GM12878 (cell line): ENCODE data around the gene GMPR2. TPM values are rescaled to one million over a fixed set of nuclear protein-coding genes. Genes with fewer than 3 reads are reported as not detected.
A peak's percentile ranks its signal among the peaks of the same experiment; 100 is the strongest.

ENCODE experiments used
- BCL3 ChIP-seq: IDR thresholded peaks from 2 replicates; pipeline ENCODE4 v1.6.1; 2011; ENCODE audit warnings: borderline replicate concordance, low read depth, mild to moderate bottlenecking, moderate library complexity, low read length; ENCODE audit not compliant: insufficient read depth, poor library complexity, severe bottlenecking
- CREB1 ChIP-seq: IDR thresholded peaks from 2 replicates; pipeline ENCODE4 v1.6.1; 2012; ENCODE audit warnings: low read depth, mild to moderate bottlenecking, inconsistent platforms
- E4F1 ChIP-seq: fragments of 450-650 bp; IDR thresholded peaks from 2 replicates; pipeline ENCODE4 v1.6.1; 2018; ENCODE audit warnings: borderline replicate concordance, mild to moderate bottlenecking; ENCODE audit not compliant: partially characterized antibody
- ETV6 ChIP-seq, 2 experiments: fragments of 450-650 bp in 1 of 2; IDR thresholded peaks in 1 of 2; conservative IDR thresholded peaks in 1 of 2; 2 replicates each; pipeline ENCODE4 v1.6.1; 2014; ENCODE audit warnings: antibody characterized with exemption in 1 of 2, borderline replicate concordance in 1 of 2, low read depth in 1 of 2, mild to moderate bottlenecking in 1 of 2, moderate library complexity in 1 of 2
- HSF1 ChIP-seq: fragments of 150-350 bp; IDR thresholded peaks from 2 replicates; pipeline ENCODE4 v1.6.1; 2014; ENCODE audit warnings: mild to moderate bottlenecking, low read depth, low read length
- IRF5 ChIP-seq: fragments of 450-650 bp; IDR thresholded peaks from 2 replicates; pipeline ENCODE4 v1.6.1; 2017; ENCODE audit warnings: borderline replicate concordance
- MEF2B ChIP-seq: fragments of 450-650 bp; IDR thresholded peaks from 2 replicates; pipeline ENCODE4 v1.6.1; 2018; ENCODE audit warnings: mild to moderate bottlenecking, moderate library complexity; ENCODE audit not compliant: partially characterized antibody, poor library complexity, severe bottlenecking
- MTA2 ChIP-seq: fragments of 450-650 bp; IDR thresholded peaks from 2 replicates; pipeline ENCODE4 v1.6.1; 2016; ENCODE audit warnings: low read depth, mild to moderate bottlenecking, moderate library complexity
- MYC ChIP-seq: IDR thresholded peaks from 2 replicates; pipeline ENCODE4 v1.6.1; 2011; ENCODE audit warnings: mild to moderate bottlenecking, low read length, moderate library complexity, inconsistent platforms; ENCODE audit not compliant: insufficient read depth, insufficient replicate concordance, insufficient read length, severe bottlenecking
- NFXL1 ChIP-seq: fragments of 450-650 bp; IDR thresholded peaks from 2 replicates; pipeline ENCODE4 v1.6.1; 2017; ENCODE audit warnings: antibody characterized with exemption, mild to moderate bottlenecking, borderline replicate concordance
- NR2F1 ChIP-seq: fragments of 450-650 bp; conservative IDR thresholded peaks from 2 replicates; pipeline ENCODE4 v1.6.1; 2017; ENCODE audit warnings: mild to moderate bottlenecking
- RAD21 ChIP-seq: IDR thresholded peaks from 2 replicates; pipeline ENCODE4 v1.6.1; 2011; ENCODE audit warnings: mild to moderate bottlenecking, low read depth, low read length, moderate library complexity; ENCODE audit not compliant: insufficient read depth
- RAD51 ChIP-seq: fragments of 450-650 bp; IDR thresholded peaks from 2 replicates; pipeline ENCODE4 v1.6.1; 2016; ENCODE audit warnings: moderate library complexity, mild to moderate bottlenecking, inconsistent platforms
- RELB ChIP-seq: fragments of 450-650 bp; IDR thresholded peaks from 2 replicates; pipeline ENCODE4 v1.6.1; 2017; ENCODE audit warnings: low read depth, mild to moderate bottlenecking, moderate library complexity
- STAT1 ChIP-seq: fragments of 450-650 bp; conservative IDR thresholded peaks from 2 replicates; pipeline ENCODE4 v1.6.1; 2014; ENCODE audit warnings: antibody characterized with exemption, mild to moderate bottlenecking
- TARDBP ChIP-seq: IDR thresholded peaks from 2 replicates; pipeline ENCODE4 v1.6.1; 2016; ENCODE audit warnings: borderline replicate concordance
- WRNIP1 ChIP-seq: IDR thresholded peaks from 2 replicates; pipeline ENCODE4 v1.6.1; 2011; ENCODE audit warnings: low read depth, low read length, improper control_type of control experiment, borderline replicate concordance
- YBX1 ChIP-seq: fragments of 450-650 bp; IDR thresholded peaks from 2 replicates; pipeline ENCODE4 v1.6.1; 2016; ENCODE audit warnings: antibody characterized with exemption
- ZNF384 ChIP-seq: IDR thresholded peaks from 2 replicates; pipeline ENCODE4 v1.6.1; 2012; ENCODE audit warnings: low read depth, mild to moderate bottlenecking, low read length, improper control_type of control experiment, borderline replicate concordance
- ZZZ3 ChIP-seq: IDR thresholded peaks from 2 replicates; pipeline ENCODE4 v1.6.1; 2011; ENCODE audit warnings: low read depth; ENCODE audit not compliant: control insufficient read depth, insufficient read length
- polyA plus RNA-seq, 11 experiments: library from polyadenylated mRNA; depleted of rRNA in 4 of 11; unstranded in 6 of 11; stranded (reverse) in 5 of 11; fragments of >200 nt; fragmentation: Nextera tagmentation in 4 of 11; fragmentation: Illumina TruSeq in 1 of 11; extraction: Ambion mirVana in 4 of 11; extraction: Trizol in 1 of 11; gene quantifications; 1 replicate in 1 of 11; 2 replicates in 10 of 11; pipeline versions ENCODE4 v1.2.1 to v1.2.3, GENCODE V29; 2011 to 2016; ENCODE audit warnings: inconsistent platforms in 2 of 11, missing spikeins in 2 of 11, low read depth in 1 of 11
- total RNA-seq, 4 experiments: library from RNA; depleted of rRNA in 3 of 4; stranded (reverse); fragments of >200 nt in 3 of 4; fragmentation: Illumina TruSeq in 1 of 4; extraction: Trizol in 1 of 4; gene quantifications; 2 replicates each; pipeline versions ENCODE4 v1.2.1 to v1.2.3, GENCODE V29; 2013 to 2021

Gene GMPR2
- total and polyA plus RNA-seq, 10 of the 15 experiments (the other 5 are each of a cell fraction or from before 2014, with no cell fraction given), result 55.1 to 80.3 (median 61.5) TPM

GRCh38 chr14:24271134-24271833 is 38.6 kb downstream of the GMPR2 start, which contains the start of gene RABGGTA (continued):
- peak; percentile 61; the same call in 1 of the 2 replicates for TF ChIP-seq MTA2
- no peak for TF ChIP-seq RAD51
- TF ChIP-seq BCL3, result peak; percentile 85
- TF ChIP-seq WRNIP1, result peak; percentile 90; the same call in 1 of the 2 replicates
- no peak for TF ChIP-seq ZZZ3
- 0 out of 2 replicates have a peak, but pooled peaks have one; percentile 25 for TF ChIP-seq RAD21
- TF ChIP-seq STAT1, result peak; percentile 91
- no peak for TF ChIP-seq YBX1
- TF ChIP-seq RELB, result 0 out of 2 replicates have a peak, but pooled peaks have one; percentile 68
- peak; percentile 64 for TF ChIP-seq NR2F1
- no peak for TF ChIP-seq IRF5
- no peak for TF ChIP-seq ZNF384
- TF ChIP-seq CREB1, result peak; percentile 61; the same call in 1 of the 2 replicates
- TF ChIP-seq MYC, result peak; percentile 86
- 0 out of 2 replicates have a peak, but pooled peaks have one; percentile 11 for TF ChIP-seq HSF1
- TF ChIP-seq NFXL1, result no peak
- TF ChIP-seq ETV6 (conservative IDR thresholded peaks at IDR 0.05 in 1 of 2, IDR thresholded peaks at IDR 0.05 in 1 of 2; ENCODE audit: borderline replicate concordance in 1 of 2, low read depth in 1 of 2), result peak; percentile 39 to 59; a peak in 1 of 4 replicates
- TF ChIP-seq E4F1, result no peak
- no peak for TF ChIP-seq TARDBP
- TF ChIP-seq MEF2B, result peak; percentile 51
